B cell (primary cell): ENCODE results near the gene GOLPH3.

Experiments
- EZH2 ChIP-seq: IDR thresholded peaks from 2 replicates; pipeline ENCODE4 v1.6.1; 2012; ENCODE audit warnings: borderline replicate concordance, low read depth, mild to moderate bottlenecking, moderate library complexity, low read length; ENCODE audit not compliant: insufficient read depth, poor library complexity, severe bottlenecking
- TF ChIP-seq, protein P1 (sequence below): fragments of 200-600 bp; IDR thresholded peaks from one replicate; pipeline ENCODE4 v1.8.0; 2022; ENCODE audit warnings: antibody characterized with exemption, mild to moderate bottlenecking

DNA sequence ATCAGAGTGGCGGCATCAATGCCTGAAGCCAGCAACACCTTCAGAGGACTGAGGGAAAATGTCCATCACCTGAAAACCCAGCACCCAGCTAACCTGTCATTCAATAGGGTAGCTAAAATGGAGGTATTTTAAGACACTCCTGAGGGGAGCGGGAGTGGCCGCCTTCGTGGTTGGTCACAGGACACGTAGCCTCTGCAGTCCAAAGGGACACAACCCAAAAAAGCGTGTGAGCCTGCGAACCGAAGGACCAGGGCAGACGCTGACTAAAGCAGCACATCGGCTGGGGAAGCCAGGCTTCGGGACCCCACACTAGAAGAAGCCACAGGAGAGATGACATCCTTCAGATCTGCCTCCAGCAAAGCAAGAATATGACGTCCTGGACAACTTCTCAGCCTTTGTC, 70.6 kb downstream of the GOLPH3 start:
- TF ChIP-seq, protein P1, sequence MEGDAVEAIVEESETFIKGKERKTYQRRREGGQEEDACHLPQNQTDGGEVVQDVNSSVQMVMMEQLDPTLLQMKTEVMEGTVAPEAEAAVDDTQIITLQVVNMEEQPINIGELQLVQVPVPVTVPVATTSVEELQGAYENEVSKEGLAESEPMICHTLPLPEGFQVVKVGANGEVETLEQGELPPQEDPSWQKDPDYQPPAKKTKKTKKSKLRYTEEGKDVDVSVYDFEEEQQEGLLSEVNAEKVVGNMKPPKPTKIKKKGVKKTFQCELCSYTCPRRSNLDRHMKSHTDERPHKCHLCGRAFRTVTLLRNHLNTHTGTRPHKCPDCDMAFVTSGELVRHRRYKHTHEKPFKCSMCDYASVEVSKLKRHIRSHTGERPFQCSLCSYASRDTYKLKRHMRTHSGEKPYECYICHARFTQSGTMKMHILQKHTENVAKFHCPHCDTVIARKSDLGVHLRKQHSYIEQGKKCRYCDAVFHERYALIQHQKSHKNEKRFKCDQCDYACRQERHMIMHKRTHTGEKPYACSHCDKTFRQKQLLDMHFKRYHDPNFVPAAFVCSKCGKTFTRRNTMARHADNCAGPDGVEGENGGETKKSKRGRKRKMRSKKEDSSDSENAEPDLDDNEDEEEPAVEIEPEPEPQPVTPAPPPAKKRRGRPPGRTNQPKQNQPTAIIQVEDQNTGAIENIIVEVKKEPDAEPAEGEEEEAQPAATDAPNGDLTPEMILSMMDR, result no peak
- TF ChIP-seq EZH2, result no peak
